ENCODE measurements around the gene KSR1.
"Not testable (repeated sequence)": the region's sequence is repeated elsewhere in the genome, so short reads cannot be mapped to it uniquely, and the experiment has no call there.

KSR1 gene

GRCh38 chr17:27669136-27669535 lies 212.9 kb downstream of the KSR1 start:
- no peak for DNase-seq

- DNase-seq = no peak
These were observed 213.6 kb downstream of the KSR1 start for GRCh38 chr17:27669850-27670249.

- DNase-seq = no peak
These were observed 214.7 kb downstream of the KSR1 start for GRCh38 chr17:27670791-27671590.

GRCh38 chr17:27671591-27671910 lies 215.3 kb downstream of the KSR1 start:
- no peak for DNase-seq

GRCh38 chr17:27671977-27672480 lies 215.8 kb downstream of the KSR1 start:
- not testable (repeated sequence) for DNase-seq

- DNase-seq = no peak
These were observed 218.1 kb downstream of the KSR1 start for GRCh38 chr17:27674335-27674734.
